Hepatocyte (in vitro differentiated cells): ENCODE measurements around the gene MAD1L1.

Experiments used
- CTCF ChIP-seq: fragments of 200-600 bp; sonication (generic); IDR thresholded peaks from 2 replicates; pipeline ENCODE4 v1.5.1; 2016; ENCODE audit warnings: antibody characterized with exemption, mild to moderate bottlenecking; ENCODE audit not compliant: poor library complexity
- EZH2 ChIP-seq: fragments of 200-600 bp; sonication (generic); IDR thresholded peaks from 2 replicates; pipeline ENCODE4 v1.6.1; 2016; ENCODE audit warnings: antibody characterized with exemption, mild to moderate bottlenecking, borderline replicate concordance
- EZH2phosphoT487 ChIP-seq: fragments of 200-600 bp; sonication (generic); IDR thresholded peaks from one replicate; pipeline ENCODE4 v1.6.1; 2018; ENCODE audit warnings: antibody characterized with exemption, mild to moderate bottlenecking, low read depth, moderate library complexity; ENCODE audit not compliant: unreplicated experiment, severe bottlenecking

GRCh38 chr7:1994931-1995330 is 237.8 kb downstream of the MAD1L1 start:
- TF ChIP-seq CTCF, result no peak
- TF ChIP-seq EZH2, result no peak
- no peak for TF ChIP-seq EZH2phosphoT487
